Effector memory CD4-positive, alpha-beta T cell (primary cell): ENCODE results near the gene BANF2.

ENCODE experiments used
- DNase-seq, 3 donors: peaks; one replicate each; pipeline ENCODE4 v3.0.0-alpha.2; 2020
- H3K27ac ChIP-seq: 2 replicates; pipeline ENCODE4 v1.7.0; 2013; ENCODE audit warnings: mild to moderate bottlenecking, low read length, moderate library complexity; ENCODE audit not compliant: insufficient read depth, poor library complexity, severe bottlenecking
- H3K27me3 ChIP-seq: replicated peaks from 2 replicates; pipeline ENCODE4 v1.7.0; 2013; ENCODE audit warnings: mild to moderate bottlenecking, low read length; ENCODE audit not compliant: insufficient read depth, control insufficient read depth, poor library complexity, severe bottlenecking
- H3K36me3 ChIP-seq: 2 replicates; pipeline ENCODE4 v1.7.0; 2013; ENCODE audit warnings: mild to moderate bottlenecking, low read length, moderate library complexity; ENCODE audit not compliant: control insufficient read depth, insufficient read depth
- H3K4me1 ChIP-seq: 2 replicates; pipeline ENCODE4 v1.7.0; 2013; ENCODE audit warnings: low read length, mild to moderate bottlenecking; ENCODE audit not compliant: control insufficient read depth, insufficient read depth, poor library complexity, severe bottlenecking
- H3K4me3 ChIP-seq: 2 replicates; pipeline ENCODE4 v1.7.0; 2013; ENCODE audit warnings: low read length, low read depth, mild to moderate bottlenecking; ENCODE audit not compliant: insufficient read depth, poor library complexity, severe bottlenecking
- H3K9me3 ChIP-seq: 2 replicates; pipeline ENCODE4 v1.7.0; 2013; ENCODE audit warnings: mild to moderate bottlenecking, low read length, moderate library complexity; ENCODE audit not compliant: control insufficient read depth

The BANF2 gene

GRCh38 chr20:17663486-17663885, 36.3 kb upstream of the BANF2 start:
- Histone ChIP-seq H3K4me3 (no peak overlapping the region), H3K36me3 (no peaks in the 10 kb centered on the region), H3K27me3 (no peaks in the 10 kb centered on the region), H3K9me3 (no peaks in the 10 kb centered on the region), H3K4me1 (peaks cover 12% of the 10 kb centered on the region), H3K27ac (no peak overlapping the region)
- DNase-seq = no peak

GRCh38 chr20:17664025-17664633, 35.6 kb upstream of the BANF2 start:
- no peaks in the 10 kb centered on the region for H3K36me3 ChIP-seq
- H3K9me3 ChIP-seq = no peaks in the 10 kb centered on the region
- no peak overlapping the region for H3K27ac ChIP-seq
- H3K27me3 ChIP-seq = no peaks in the 10 kb centered on the region
- peaks cover 12% of the 10 kb centered on the region for H3K4me1 ChIP-seq
- no peak for DNase-seq
- no peak overlapping the region for H3K4me3 ChIP-seq

DNA sequence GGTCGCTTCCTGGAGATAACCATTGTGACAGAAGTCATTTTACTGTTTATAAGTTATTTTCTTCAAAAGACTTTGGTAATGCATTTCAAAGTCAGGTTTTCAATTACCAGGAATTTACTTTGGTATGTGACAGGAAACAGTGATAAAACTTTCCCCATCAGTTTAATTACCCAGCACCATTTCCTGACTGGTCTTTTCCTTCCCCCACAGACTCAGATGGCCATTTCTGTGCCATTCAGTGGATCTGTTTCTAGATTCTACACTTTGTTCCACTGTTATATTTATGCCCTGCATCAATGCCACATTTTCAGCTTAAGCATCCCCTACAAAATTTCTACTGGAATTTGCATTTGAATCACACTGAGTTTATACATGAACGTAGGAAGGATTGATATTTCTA, 34.0 kb upstream of the BANF2 start:
- no peak for DNase-seq
- Histone ChIP-seq H3K36me3 (no peaks in the 10 kb centered on the region), H3K27ac (no peak overlapping the region), H3K4me3 (no peak overlapping the region), H3K27me3 (no peaks in the 10 kb centered on the region), H3K4me1 (peaks cover 12% of the 10 kb centered on the region), H3K9me3 (no peaks in the 10 kb centered on the region)

GRCh38 chr20:17666481-17666880, 33.3 kb upstream of the BANF2 start:
- H3K27me3 ChIP-seq = no peaks in the 10 kb centered on the region
- no peaks in the 10 kb centered on the region for H3K9me3 ChIP-seq
- H3K4me3 ChIP-seq = no peak overlapping the region
- DNase-seq = no peak
- peaks cover 12% of the 10 kb centered on the region for H3K4me1 ChIP-seq
- H3K27ac ChIP-seq = no peak overlapping the region
- H3K36me3 ChIP-seq = no peaks in the 10 kb centered on the region

GRCh38 chr20:17667445-17667844, 32.3 kb upstream of the BANF2 start:
- H3K27ac ChIP-seq = no peak overlapping the region

DNA sequence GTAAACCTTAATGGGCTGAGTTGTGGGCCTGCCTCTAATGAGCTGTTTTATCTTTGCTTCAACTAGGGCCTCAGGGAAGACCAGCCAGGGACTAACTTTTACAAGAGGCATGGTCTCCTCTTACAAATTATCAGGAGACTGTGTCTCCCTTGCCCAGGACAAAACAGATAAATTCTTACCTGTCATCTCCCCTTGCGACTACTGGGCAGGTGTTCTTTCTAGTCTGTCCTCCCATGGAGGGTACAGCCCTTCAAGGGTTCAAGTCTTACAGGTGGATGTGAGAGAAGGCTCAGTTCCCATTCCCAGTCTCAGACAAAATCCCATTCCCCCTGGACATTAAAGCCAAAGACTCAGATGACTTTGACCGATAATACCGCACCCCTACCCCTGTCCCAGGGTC, 31.3 kb upstream of the BANF2 start:
- Histone ChIP-seq H3K4me1 (peaks cover 12% of the 10 kb centered on the region), H3K4me3 (no peak overlapping the region), H3K36me3 (no peaks in the 10 kb centered on the region), H3K27me3 (no peaks in the 10 kb centered on the region), H3K9me3 (no peaks in the 10 kb centered on the region), H3K27ac (no peak overlapping the region)
- no peak for DNase-seq

More at GRCh38 chr20:17667445-17667844, 32.3 kb upstream of the BANF2 start:
- Histone ChIP-seq H3K9me3 (no peaks in the 10 kb centered on the region), H3K36me3 (no peaks in the 10 kb centered on the region), H3K4me1 (peaks cover 12% of the 10 kb centered on the region), H3K27me3 (no peaks in the 10 kb centered on the region), H3K4me3 (no peak overlapping the region)
- no peak for DNase-seq

- no peak for DNase-seq
- Histone ChIP-seq H3K9me3 (no peaks in the 10 kb centered on the region), H3K27me3 (no peaks in the 10 kb centered on the region), H3K36me3 (no peaks in the 10 kb centered on the region), H3K4me3 (no peak overlapping the region), H3K4me1 (peaks cover 7% of the 10 kb centered on the region), H3K27ac (no peak overlapping the region)
Measured at GRCh38 chr20:17669306-17669931, 30.3 kb upstream of the BANF2 start.

GRCh38 chr20:17671011-17671410, 28.8 kb upstream of the BANF2 start:
- Histone ChIP-seq H3K4me1 (peaks cover under 1% of the 10 kb centered on the region), H3K36me3 (no peaks in the 10 kb centered on the region), H3K4me3 (no peak overlapping the region), H3K27me3 (no peaks in the 10 kb centered on the region), H3K9me3 (no peaks in the 10 kb centered on the region), H3K27ac (no peak overlapping the region)
- no peak for DNase-seq

DNA sequence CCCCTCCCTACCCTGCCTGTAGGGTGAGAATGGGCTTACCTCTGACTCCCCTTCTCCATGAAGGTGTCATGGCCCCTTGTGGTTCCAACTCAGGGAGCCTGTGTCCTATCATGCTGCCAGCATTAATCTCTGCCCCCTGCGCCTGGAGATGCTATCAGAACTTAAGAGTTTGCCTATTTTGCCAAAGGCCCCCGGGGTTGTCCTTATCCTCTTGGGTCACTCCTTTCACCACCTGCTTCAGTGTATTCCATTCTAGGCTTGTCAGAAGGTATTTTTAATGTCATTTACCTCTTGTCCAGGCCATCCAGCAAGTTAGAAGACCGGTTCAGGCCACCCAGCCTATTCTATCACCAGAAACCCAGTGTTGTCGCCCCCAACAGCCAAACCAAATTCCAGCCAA, 28.2 kb upstream of the BANF2 start:
- no peaks in the 10 kb centered on the region for H3K36me3 ChIP-seq

DNA sequence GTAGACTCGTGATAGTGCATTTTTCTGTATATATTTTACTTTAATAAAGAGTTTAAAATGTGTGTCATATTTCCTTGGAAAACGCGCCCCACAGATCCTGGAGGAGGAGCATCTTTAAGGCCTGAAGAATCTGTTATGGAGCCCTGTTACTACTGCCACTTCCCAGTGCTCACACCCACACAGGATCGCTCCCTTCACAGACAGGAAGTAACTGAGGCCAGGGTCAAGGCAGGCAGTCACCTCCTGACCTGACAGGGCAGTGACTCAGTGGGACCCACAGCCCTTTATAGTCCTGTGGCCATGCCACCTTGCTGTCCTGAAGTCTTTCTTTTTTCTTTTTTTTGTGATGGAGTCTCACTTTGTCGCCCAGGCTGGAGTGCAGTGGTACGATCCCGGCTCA, 26.7 kb upstream of the BANF2 start:
- DNase-seq = no peak
- H3K36me3 ChIP-seq = no peaks in the 10 kb centered on the region

More for the DNA sequence above, 28.2 kb upstream of the BANF2 start:
- H3K27me3 ChIP-seq = no peaks in the 10 kb centered on the region
- no peak overlapping the region for H3K27ac ChIP-seq
- DNase-seq = no peak
- no peak overlapping the region for H3K4me3 ChIP-seq
- no peaks in the 10 kb centered on the region for H3K9me3 ChIP-seq
- H3K4me1 ChIP-seq = no peaks in the 10 kb centered on the region

More for the DNA sequence above, 26.7 kb upstream of the BANF2 start:
- Histone ChIP-seq H3K9me3 (no peaks in the 10 kb centered on the region), H3K4me1 (no peaks in the 10 kb centered on the region), H3K27ac (no peak overlapping the region), H3K27me3 (no peaks in the 10 kb centered on the region), H3K4me3 (no peak overlapping the region)
